ENCODE measurements around the gene PPL. TPM values are rescaled to one million over a fixed set of nuclear protein-coding genes. Genes with fewer than 3 reads are reported as not detected.

PPL gene
- total RNA-seq, 2 donors from 2014 or later = 0.09 to 0.22 TPM

- peaks cover 6 to 26% of the 10 kb centered on the region in 2 donors for H3K36me3 Mint-ChIP-seq (ENCODE audit: insufficient read depth in 2 of 2)
These were observed 96.0 kb downstream of the PPL start for GRCh38 chr16:4840984-4841383.

GRCh38 chr16:4839942-4840341 lies 97.0 kb downstream of the PPL start:
- H3K27me3 Mint-ChIP-seq (ENCODE audit: low read depth) = no peaks in the 10 kb centered on the region
- DNase-seq = no peak
- no peak overlapping the region for H3K4me3 Mint-ChIP-seq
- H3K9me3 Mint-ChIP-seq = no peaks in the 10 kb centered on the region
- no peak for ATAC-seq (replicated peaks in 1 of 2)
- peaks cover 6 to 24% of the 10 kb centered on the region in 2 donors for H3K36me3 Mint-ChIP-seq (ENCODE audit: insufficient read depth in 2 of 2)
- H3K4me1 Mint-ChIP-seq (ENCODE audit: low read depth) = peaks cover 2% of the 10 kb centered on the region
- no peak overlapping the region for H3K27ac Mint-ChIP-seq

More at GRCh38 chr16:4840984-4841383, 96.0 kb downstream of the PPL start:
- DNase-seq (no peak), ATAC-seq (replicated peaks in 1 of 2) (no peak)
- Mint-ChIP-seq H3K9me3 (no peaks in the 10 kb centered on the region), H3K4me3 (no peak overlapping the region), H3K4me1 (ENCODE audit: low read depth) (peaks cover 9% of the 10 kb centered on the region), H3K27me3 (ENCODE audit: low read depth) (no peaks in the 10 kb centered on the region), H3K27ac (peak overlapping the region; percentile 67)

GRCh38 chr16:4837733-4838501 lies 99.0 kb downstream of the PPL start:
- Mint-ChIP-seq H3K36me3 (ENCODE audit: insufficient read depth in 2 of 2) (peaks cover 4 to 23% of the 10 kb centered on the region in 2 donors), H3K27me3 (ENCODE audit: low read depth) (no peaks in the 10 kb centered on the region), H3K27ac (no peak overlapping the region), H3K9me3 (no peaks in the 10 kb centered on the region), H3K4me3 (no peak overlapping the region), H3K4me1 (ENCODE audit: low read depth) (peaks cover 8% of the 10 kb centered on the region)
- ATAC-seq (replicated peaks in 1 of 2) (no peak), DNase-seq (no peak)

- no peaks in the 10 kb centered on the region for H3K9me3 Mint-ChIP-seq
- ATAC-seq (replicated peaks in 1 of 2) (no peak), DNase-seq (no peak)
- peaks cover 7 to 31% of the 10 kb centered on the region in 2 donors for H3K36me3 Mint-ChIP-seq (ENCODE audit: insufficient read depth in 2 of 2)
- no peak overlapping the region for H3K4me3 Mint-ChIP-seq
- H3K27me3 Mint-ChIP-seq (ENCODE audit: low read depth) = no peaks in the 10 kb centered on the region
- H3K27ac Mint-ChIP-seq = peak overlapping the region; percentile 10
- peaks cover 8% of the 10 kb centered on the region for H3K4me1 Mint-ChIP-seq (ENCODE audit: low read depth)
These were observed 100.2 kb downstream of the PPL start for GRCh38 chr16:4836727-4837126.

GRCh38 chr16:4833584-4833983 lies 103.4 kb downstream of the PPL start:
- Mint-ChIP-seq H3K4me3 (no peak overlapping the region), H3K27ac (peak overlapping the region; percentile 20), H3K4me1 (ENCODE audit: low read depth) (peaks cover 8% of the 10 kb centered on the region), H3K9me3 (no peaks in the 10 kb centered on the region), H3K36me3 (ENCODE audit: insufficient read depth in 2 of 2) (peaks cover 10 to 32% of the 10 kb centered on the region in 2 donors), H3K27me3 (ENCODE audit: low read depth) (no peaks in the 10 kb centered on the region)
- DNase-seq = no peak
- no peak for ATAC-seq (replicated peaks in 1 of 2)

- Mint-ChIP-seq H3K9me3 (no peaks in the 10 kb centered on the region), H3K4me3 (no peak overlapping the region), H3K36me3 (ENCODE audit: insufficient read depth in 2 of 2) (peaks cover 10 to 32% of the 10 kb centered on the region in 2 donors), H3K4me1 (ENCODE audit: low read depth) (peaks cover 8% of the 10 kb centered on the region), H3K27me3 (ENCODE audit: low read depth) (no peaks in the 10 kb centered on the region), H3K27ac (no peak overlapping the region)
- DNase-seq (no peak), ATAC-seq (replicated peaks in 1 of 2) (no peak)
These were observed 104.1 kb downstream of the PPL start for GRCh38 chr16:4832698-4833343.

Other genes starting within 250 kb of the PPL start
- gene NUDT16L1, start 243.6 kb downstream of the PPL start, total RNA-seq = 10 to 100 TPM; 22.8 to 28.0 TPM
- 10 to 100 TPM; 18.0 to 20.6 TPM for gene ANKS3, start 202.9 kb downstream of the PPL start, total RNA-seq
- gene DNAAF8, start 202.6 kb downstream of the PPL start, total RNA-seq = under 1 TPM in 1 of 2 donors, not detected in 1; 0.48 TPM
- 10 to 100 TPM; 14.1 TPM for gene ZNF500, start 170.0 kb downstream of the PPL start, total RNA-seq
- gene SEPTIN12, start 148.8 kb downstream of the PPL start, total RNA-seq = not detected
- gene SMIM22, start 141.8 kb downstream of the PPL start, total RNA-seq = not detected
- 1 to 10 TPM; 3.7 to 7.4 TPM for gene ROGDI, start 134.5 kb downstream of the PPL start, total RNA-seq
- gene GLYR1, start 89.9 kb downstream of the PPL start, total RNA-seq = 10 to 100 TPM; 54.9 to 63.6 TPM
- 10 to 100 TPM; 32.0 to 36.0 TPM for gene UBN1, start 89.7 kb downstream of the PPL start, total RNA-seq
- under 1 TPM in 1 of 2 donors, not detected in 1; 0.02 TPM for gene SEC14L5, start 21.2 kb upstream of the PPL start, total RNA-seq
- gene NAGPA, start 96.8 kb upstream of the PPL start, total RNA-seq = 1 to 10 TPM; 7.1 to 8.4 TPM
- gene C16orf89, start 128.8 kb upstream of the PPL start, total RNA-seq = not detected
- gene ALG1, start 134.7 kb upstream of the PPL start, total RNA-seq = 10 to 100 TPM; 15.0 to 16.7 TPM
- 1 to 10 TPM; 5.6 to 8.4 TPM for gene EEF2KMT, start 160.6 kb upstream of the PPL start, total RNA-seq